ENCODE results near the gene CD164. TPM values are rescaled to one million over a fixed set of nuclear protein-coding genes. Genes with fewer than 3 reads are reported as not detected.
A peak's percentile ranks its signal among the peaks of the same experiment; 100 is the strongest.

CD164 gene
- total and polyA plus RNA-seq, 7 donors = 97.8 to 368 (median 140) TPM

DNA sequence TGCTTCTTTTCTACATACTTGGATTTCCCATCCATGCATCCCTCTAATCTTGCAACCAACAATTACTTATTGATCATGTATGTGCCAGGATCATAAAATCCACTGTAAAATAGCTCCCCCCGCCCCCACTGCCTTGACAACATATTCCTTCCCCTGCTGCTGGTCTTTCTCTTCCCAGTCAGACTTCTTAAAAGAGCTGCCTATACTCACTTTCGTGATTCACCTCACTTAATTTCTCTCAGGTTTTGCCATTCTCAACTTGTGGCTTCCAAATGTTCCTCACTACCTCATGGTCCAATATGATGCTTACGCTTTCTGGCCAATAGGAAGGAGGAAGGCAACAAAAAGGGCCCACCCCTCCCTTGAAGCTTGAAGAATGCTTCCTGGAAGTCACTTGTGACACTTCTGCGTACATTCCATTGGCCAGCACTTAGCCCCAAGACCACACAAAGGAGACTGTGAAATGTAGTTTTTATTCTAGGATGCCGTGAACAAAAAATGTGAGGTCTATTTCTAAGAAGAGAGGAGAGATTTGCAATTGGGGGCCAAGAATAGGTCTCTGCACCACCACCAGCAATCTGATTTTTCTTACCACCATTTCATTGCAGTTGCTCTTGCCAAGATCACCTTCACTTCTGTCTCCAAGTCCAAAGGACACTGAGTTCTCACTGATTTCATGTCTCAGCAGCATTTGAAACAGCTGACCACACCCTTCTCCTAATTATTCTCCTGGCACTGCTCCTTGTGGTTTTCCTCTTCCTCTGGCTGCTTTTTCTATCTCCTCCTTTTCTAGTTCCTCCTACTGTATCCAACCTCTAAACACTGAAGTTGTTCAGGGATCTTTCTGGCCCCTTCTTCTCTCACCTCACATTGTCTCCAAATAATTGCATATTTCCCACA is 30.8 kb downstream of the CD164 start:
- Histone ChIP-seq H3K4me1 (peaks cover 10% of the 10 kb centered on the region), H3K27me3 (ENCODE audit: insufficient read depth in 3 of 3, low read length in 2 of 3) (no peaks in the 10 kb centered on the region), H3K27ac (no peak overlapping the region), H3K36me3 (ENCODE audit: insufficient read depth in 1 of 2, low read depth in 1 of 2) (peaks cover 2 to 30% of the 10 kb centered on the region in 2 donors), H3K9me3 (no peaks in the 10 kb centered on the region), H3K4me3 (no peak overlapping the region)
- intact Hi-C loops (cut with DNase I) = no loop called here
- TF ChIP-seq, protein P1, sequence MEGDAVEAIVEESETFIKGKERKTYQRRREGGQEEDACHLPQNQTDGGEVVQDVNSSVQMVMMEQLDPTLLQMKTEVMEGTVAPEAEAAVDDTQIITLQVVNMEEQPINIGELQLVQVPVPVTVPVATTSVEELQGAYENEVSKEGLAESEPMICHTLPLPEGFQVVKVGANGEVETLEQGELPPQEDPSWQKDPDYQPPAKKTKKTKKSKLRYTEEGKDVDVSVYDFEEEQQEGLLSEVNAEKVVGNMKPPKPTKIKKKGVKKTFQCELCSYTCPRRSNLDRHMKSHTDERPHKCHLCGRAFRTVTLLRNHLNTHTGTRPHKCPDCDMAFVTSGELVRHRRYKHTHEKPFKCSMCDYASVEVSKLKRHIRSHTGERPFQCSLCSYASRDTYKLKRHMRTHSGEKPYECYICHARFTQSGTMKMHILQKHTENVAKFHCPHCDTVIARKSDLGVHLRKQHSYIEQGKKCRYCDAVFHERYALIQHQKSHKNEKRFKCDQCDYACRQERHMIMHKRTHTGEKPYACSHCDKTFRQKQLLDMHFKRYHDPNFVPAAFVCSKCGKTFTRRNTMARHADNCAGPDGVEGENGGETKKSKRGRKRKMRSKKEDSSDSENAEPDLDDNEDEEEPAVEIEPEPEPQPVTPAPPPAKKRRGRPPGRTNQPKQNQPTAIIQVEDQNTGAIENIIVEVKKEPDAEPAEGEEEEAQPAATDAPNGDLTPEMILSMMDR (IDR thresholded peaks at IDR 0.05) = no peak
- peak in 2 of 4 donors; percentile 50 to 52 for ATAC-seq
- 91 to 93% (median 92%) methylated on average over 5 of the region's 5 CpGs for WGBS, 3 donors
- no peak for DNase-seq

DNA sequence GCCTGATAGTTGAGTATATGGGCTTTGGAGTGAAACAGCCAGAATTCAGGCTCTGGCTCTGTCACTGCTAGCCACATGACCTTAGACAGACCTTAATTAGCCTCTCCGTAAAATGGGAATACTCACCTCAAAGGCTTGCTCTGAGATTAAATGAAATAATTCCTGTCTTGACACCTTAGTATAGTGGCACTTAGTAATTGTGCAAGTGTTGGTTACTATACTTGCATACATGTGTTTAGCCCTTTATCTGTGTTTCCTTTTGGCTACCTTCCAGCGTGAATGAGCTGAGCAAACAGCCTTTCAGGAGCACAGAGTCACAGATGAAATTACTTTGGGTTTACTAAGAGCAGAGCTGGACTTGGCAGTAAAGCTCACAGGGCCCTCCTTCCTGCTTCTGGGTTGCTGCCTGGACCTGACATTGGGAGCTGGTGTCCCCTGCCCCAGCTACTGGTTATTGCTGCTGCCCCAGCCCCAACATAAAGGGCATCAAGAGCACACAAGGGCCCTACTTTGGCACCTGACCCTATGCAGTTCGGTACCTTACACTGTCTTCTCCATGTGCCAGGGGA is 32.8 kb downstream of the CD164 start:
- 33 to 40% (median 33%) methylated on average over 3 of the region's 3 CpGs for WGBS, 3 donors
- Histone ChIP-seq H3K27me3 (ENCODE audit: insufficient read depth in 3 of 3, low read length in 2 of 3) (no peaks in the 10 kb centered on the region), H3K9me3 (no peaks in the 10 kb centered on the region), H3K4me1 (peaks cover 10% of the 10 kb centered on the region), H3K4me3 (no peak overlapping the region), H3K27ac (peak overlapping the region; percentile 21), H3K36me3 (ENCODE audit: insufficient read depth in 1 of 2, low read depth in 1 of 2) (peaks cover 0 to 12% of the 10 kb centered on the region in 2 donors)
- TF ChIP-seq, protein P1 (IDR thresholded peaks at IDR 0.05) = no peak
- DNase-seq (no peak), ATAC-seq (peak; percentile 46 to 71 (median 60))
- intact Hi-C loops (cut with DNase I) = no loop called here

DNA sequence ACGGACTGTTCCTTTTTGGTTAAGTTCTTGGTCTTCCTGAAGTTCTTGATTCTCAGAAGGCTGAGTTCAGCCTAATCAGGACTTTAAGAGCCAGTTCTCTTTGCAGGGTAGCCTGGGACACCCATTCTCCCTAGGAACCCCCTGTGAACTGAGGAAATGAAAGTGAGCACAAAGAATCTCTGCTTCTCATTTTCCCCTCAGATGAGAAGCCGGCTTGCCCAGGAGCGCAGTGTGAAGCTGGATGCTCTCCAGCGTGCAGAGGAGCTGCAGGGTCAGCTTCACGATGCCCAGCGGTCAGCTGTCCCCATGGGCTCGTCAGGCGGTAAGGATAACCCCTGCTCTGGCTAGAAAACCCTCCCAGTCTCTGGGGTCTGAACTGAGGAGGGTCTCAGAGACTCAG is 34.0 kb downstream of the CD164 start:
- H3K4me3 ChIP-seq = no peak overlapping the region
- 81 to 90% (median 86%) methylated on average over 8 of the region's 8 CpGs for WGBS, 3 donors
- no peaks in the 10 kb centered on the region for H3K27me3 ChIP-seq (ENCODE audit: insufficient read depth in 3 of 3, low read length in 2 of 3)
- no peak overlapping the region for H3K27ac ChIP-seq
- intact Hi-C loops (cut with DNase I) = no loop called here
- no peaks in the 10 kb centered on the region for H3K36me3 ChIP-seq (ENCODE audit: insufficient read depth in 1 of 2, low read depth in 1 of 2)
- no peak for ATAC-seq
- H3K9me3 ChIP-seq = no peaks in the 10 kb centered on the region
- peak in 1 of 2 donors; percentile 21 for DNase-seq
- TF ChIP-seq, protein P1 (IDR thresholded peaks at IDR 0.05) = no peak
- H3K4me1 ChIP-seq = peaks cover 10% of the 10 kb centered on the region

DNA sequence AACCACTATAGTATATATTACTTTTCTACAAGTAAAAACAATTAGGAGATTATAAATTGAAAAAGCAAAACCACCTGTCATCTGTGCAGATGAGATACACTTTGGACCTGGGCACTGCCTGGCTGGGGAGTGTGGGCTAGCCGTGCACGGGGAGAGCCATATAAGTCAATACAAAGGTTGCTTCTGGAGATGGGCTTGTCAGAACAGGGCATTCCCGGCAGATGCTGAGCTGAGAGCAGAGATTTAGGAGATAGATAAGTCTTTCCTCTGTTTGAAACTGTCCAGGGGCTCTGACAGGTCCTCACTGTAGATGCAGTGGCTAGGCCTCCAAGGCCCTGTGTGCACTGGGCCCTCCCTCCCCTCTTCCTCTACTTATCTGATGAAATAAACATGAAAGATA is 34.5 kb downstream of the CD164 start:
- Histone ChIP-seq H3K4me3 (no peak overlapping the region), H3K9me3 (no peaks in the 10 kb centered on the region), H3K4me1 (peaks cover 10% of the 10 kb centered on the region), H3K27ac (no peak overlapping the region), H3K27me3 (ENCODE audit: insufficient read depth in 3 of 3, low read length in 2 of 3) (no peaks in the 10 kb centered on the region), H3K36me3 (ENCODE audit: insufficient read depth in 1 of 2, low read depth in 1 of 2) (no peaks in the 10 kb centered on the region)
- TF ChIP-seq, protein P1 (IDR thresholded peaks at IDR 0.05) = no peak
- DNase-seq (no peak), ATAC-seq (no peak)
- 83 to 89% (median 85%) methylated on average over 3 of the region's 3 CpGs for WGBS, 3 donors
- intact Hi-C loops (cut with DNase I) = no loop called here
